IPS DF 6.9 (cell line): Measurements from ENCODE around the gene KRT13.
A peak's percentile ranks its signal among the peaks of the same experiment; 100 is the strongest.

Source experiments
- DNase-seq: peaks from one replicate; pipeline ENCODE4 v3.0.0-alpha.2; 2013; ENCODE audit warnings: low read depth, low spot score
- H3K27ac ChIP-seq: one replicate; pipeline ENCODE4 v1.5.1; 2013; ENCODE audit warnings: low read length, control low read depth
- H3K27me3 ChIP-seq: 2 replicates; pipeline ENCODE4 v1.6.1; 2013; ENCODE audit warnings: mild to moderate bottlenecking, low read length; ENCODE audit not compliant: control insufficient read depth, insufficient read depth
- H3K36me3 ChIP-seq: 2 replicates; pipeline ENCODE4 v1.6.1; 2013; ENCODE audit warnings: low read length; ENCODE audit not compliant: control insufficient read depth, insufficient read depth
- H3K4me1 ChIP-seq: 2 replicates; pipeline ENCODE4 v1.6.1; 2013; ENCODE audit warnings: low read length; ENCODE audit not compliant: control insufficient read depth, insufficient read depth
- H3K4me3 ChIP-seq: 2 replicates; pipeline ENCODE4 v1.5.1; 2013; ENCODE audit warnings: mild to moderate bottlenecking, low read length
- H3K9me3 ChIP-seq: 2 replicates; pipeline ENCODE4 v1.6.1; 2013; ENCODE audit warnings: low read length, inconsistent platforms; ENCODE audit not compliant: control insufficient read depth, insufficient read depth
- WGBS: extraction: QIAGEN DNeasy Blood & Tissue Kit; methylation state at CpG from one replicate; pipeline ENCODE4 v1.1.7; 2013; ENCODE audit warnings: mixed read lengths, missing lambda C conversion rate; ENCODE audit not compliant: insufficient read length, insufficient coverage; 5-methylcytosine and 5-hydroxymethylcytosine counted together

KRT13 gene

GRCh38 chr17:41529491-41529915 is 24.1 kb upstream of the KRT13 start:
- Histone ChIP-seq H3K27ac (no peak overlapping the region), H3K9me3 (no peaks in the 10 kb centered on the region), H3K4me1 (peaks cover 7% of the 10 kb centered on the region), H3K4me3 (no peak overlapping the region), H3K36me3 (peaks cover 6% of the 10 kb centered on the region), H3K27me3 (no peaks in the 10 kb centered on the region)
- no peak for DNase-seq
- WGBS, result no CpG with 5 or more reads among the region's 5 CpGs

- no peak overlapping the region for H3K27ac ChIP-seq
- H3K4me3 ChIP-seq, result no peak overlapping the region
- H3K9me3 ChIP-seq, result no peaks in the 10 kb centered on the region
- peaks cover 11% of the 10 kb centered on the region for H3K36me3 ChIP-seq
- no peak for DNase-seq
- no peaks in the 10 kb centered on the region for H3K27me3 ChIP-seq
- WGBS, result no CpG with 5 or more reads among the region's 10 CpGs
- H3K4me1 ChIP-seq, result peaks cover 7% of the 10 kb centered on the region
Measured at GRCh38 chr17:41528959-41529353, 23.5 kb upstream of the KRT13 start.

DNA sequence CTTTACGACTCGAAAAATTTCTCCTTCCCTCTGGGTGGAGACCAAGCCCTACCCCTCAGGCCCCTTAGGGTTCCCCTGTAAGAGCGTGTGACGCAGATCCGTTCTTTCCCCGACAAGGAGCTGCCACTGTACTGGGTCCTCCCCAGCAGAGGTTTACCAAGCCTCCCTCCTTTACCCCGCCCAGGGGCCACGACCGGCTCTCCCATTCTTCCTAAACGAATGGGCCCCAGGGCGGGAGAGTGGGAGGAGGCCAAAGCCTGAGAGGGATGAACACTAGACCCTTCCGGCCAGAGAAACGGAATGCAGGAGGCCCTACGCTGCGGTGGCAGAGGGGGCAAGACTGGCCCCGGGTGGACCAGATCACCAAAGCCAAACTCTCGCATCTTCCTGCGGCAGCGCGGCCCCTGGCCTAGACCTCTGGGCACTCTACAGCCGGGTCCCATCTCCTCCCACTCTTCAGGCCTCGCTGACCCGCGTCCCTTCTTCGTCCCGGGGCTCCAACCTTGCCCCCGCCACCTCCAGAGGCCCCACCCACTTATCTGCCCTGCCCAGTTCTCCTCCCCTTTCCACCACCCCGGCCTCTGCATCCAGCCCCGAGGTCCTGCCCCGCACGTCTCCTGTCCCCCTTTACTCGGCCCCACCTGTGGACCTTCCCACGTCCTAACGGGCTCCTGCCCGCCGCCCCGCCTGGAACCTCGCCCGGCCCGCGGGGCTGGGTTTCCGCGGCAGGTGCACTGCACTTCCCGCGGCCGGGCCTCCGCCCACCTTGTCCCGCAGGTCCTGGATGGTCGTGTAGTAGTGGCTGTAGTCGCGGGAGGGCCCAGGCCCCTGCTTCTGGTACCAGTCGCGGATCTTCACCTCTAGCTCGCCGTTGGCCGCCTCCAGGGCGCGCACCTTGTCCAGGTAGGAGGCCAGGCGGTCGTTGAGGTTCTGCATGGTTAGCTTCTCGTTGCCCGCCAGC is 21.9 kb upstream of the KRT13 start:
- WGBS, result no CpG with 5 or more reads among the region's 62 CpGs
- peaks cover 10% of the 10 kb centered on the region for H3K4me1 ChIP-seq
- peaks cover 15% of the 10 kb centered on the region for H3K36me3 ChIP-seq
- peak overlapping the region; percentile 63 for H3K4me3 ChIP-seq
- no peaks in the 10 kb centered on the region for H3K9me3 ChIP-seq
- no peak overlapping the region for H3K27ac ChIP-seq
- no peaks in the 10 kb centered on the region for H3K27me3 ChIP-seq
- no peak for DNase-seq

GRCh38 chr17:41524261-41524660 is 18.8 kb upstream of the KRT13 start:
- no peak overlapping the region for H3K27ac ChIP-seq
- no CpG with 5 or more reads among the region's 11 CpGs for WGBS
- no peak for DNase-seq
- H3K36me3 ChIP-seq, result peaks cover 15% of the 10 kb centered on the region
- H3K9me3 ChIP-seq, result no peaks in the 10 kb centered on the region
- no peaks in the 10 kb centered on the region for H3K27me3 ChIP-seq
- peaks cover 10% of the 10 kb centered on the region for H3K4me1 ChIP-seq
- no peak overlapping the region for H3K4me3 ChIP-seq

- Histone ChIP-seq H3K36me3 (peaks cover 15% of the 10 kb centered on the region), H3K9me3 (no peaks in the 10 kb centered on the region), H3K27ac (no peak overlapping the region), H3K27me3 (no peaks in the 10 kb centered on the region), H3K4me1 (peaks cover 5% of the 10 kb centered on the region), H3K4me3 (no peak overlapping the region)
- WGBS, result no CpG with 5 or more reads among the region's 19 CpGs
- DNase-seq, result no peak
Measured at GRCh38 chr17:41523787-41524186, 18.4 kb upstream of the KRT13 start.

DNA sequence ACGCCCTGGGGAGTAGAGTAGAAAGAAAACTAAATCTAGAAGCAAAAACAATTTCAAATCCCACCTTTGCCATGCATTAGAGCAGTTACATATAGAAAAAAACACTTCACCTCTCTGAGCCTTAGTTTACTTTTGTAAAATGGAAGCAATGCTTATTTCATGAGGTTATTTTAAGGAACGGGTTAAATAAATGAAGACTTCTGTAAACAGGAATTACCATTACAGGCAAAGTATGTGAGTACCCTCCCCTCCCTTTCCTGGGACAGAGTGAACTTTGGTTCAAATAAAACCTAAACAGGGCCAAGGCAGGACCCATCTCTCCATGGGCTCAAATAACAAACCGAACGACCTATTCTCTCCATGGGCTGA is 17.8 kb upstream of the KRT13 start:
- no peak for DNase-seq
- no peak overlapping the region for H3K27ac ChIP-seq
- H3K9me3 ChIP-seq, result no peaks in the 10 kb centered on the region
- WGBS, result no CpG with 5 or more reads among the region's 4 CpGs
- peaks cover 15% of the 10 kb centered on the region for H3K36me3 ChIP-seq
- H3K27me3 ChIP-seq, result no peaks in the 10 kb centered on the region
- peaks cover 5% of the 10 kb centered on the region for H3K4me1 ChIP-seq
- no peak overlapping the region for H3K4me3 ChIP-seq

GRCh38 chr17:41522301-41523224 is 17.2 kb upstream of the KRT13 start:
- peaks cover 5% of the 10 kb centered on the region for H3K4me1 ChIP-seq
- no peaks in the 10 kb centered on the region for H3K9me3 ChIP-seq
- H3K4me3 ChIP-seq, result no peak overlapping the region
- no peak overlapping the region for H3K27ac ChIP-seq
- no CpG with 5 or more reads among the region's 12 CpGs for WGBS
- no peaks in the 10 kb centered on the region for H3K27me3 ChIP-seq
- peaks cover 15% of the 10 kb centered on the region for H3K36me3 ChIP-seq
- no peak for DNase-seq

- Histone ChIP-seq H3K27ac (no peak overlapping the region), H3K4me1 (peaks cover 5% of the 10 kb centered on the region), H3K9me3 (no peaks in the 10 kb centered on the region), H3K27me3 (no peaks in the 10 kb centered on the region), H3K36me3 (peaks cover 15% of the 10 kb centered on the region), H3K4me3 (no peak overlapping the region)
- WGBS, result no CpG with 5 or more reads among the region's 6 CpGs
- DNase-seq, result no peak
Measured at GRCh38 chr17:41521574-41522261, 16.3 kb upstream of the KRT13 start.

DNA sequence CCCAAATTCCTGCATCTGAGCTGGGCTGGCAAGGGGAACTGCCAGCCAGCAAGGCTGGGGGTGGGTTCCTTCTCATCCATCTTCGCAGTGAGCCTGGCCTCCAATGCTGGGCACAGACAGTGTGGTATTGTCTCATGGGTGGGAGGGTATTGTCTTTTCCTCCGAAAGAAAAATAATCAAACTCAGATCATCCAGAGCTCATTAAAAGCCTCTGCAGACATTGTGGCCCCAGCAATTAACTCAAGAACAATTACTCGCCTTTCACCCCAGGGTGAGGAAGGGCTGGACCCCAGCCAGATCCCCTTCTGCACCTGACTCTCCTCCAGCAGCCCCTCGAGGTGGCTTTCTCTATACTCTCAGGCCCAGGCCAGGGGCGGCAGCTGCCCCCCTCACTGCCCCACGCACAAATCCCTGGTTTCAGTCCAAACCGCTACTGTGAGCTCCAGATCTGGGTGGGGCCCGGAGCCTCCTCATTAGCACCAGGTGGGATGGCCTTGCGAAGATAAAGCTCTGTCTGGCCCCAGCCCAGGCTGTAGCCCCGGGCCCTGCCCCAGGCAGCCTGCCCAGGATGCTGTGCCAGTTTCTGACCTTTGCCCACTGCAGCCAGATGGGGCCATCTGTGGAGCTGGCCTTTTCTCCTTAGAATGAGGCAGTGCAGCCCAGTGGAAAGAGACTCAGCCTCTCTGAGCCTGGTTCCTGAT is 15.6 kb upstream of the KRT13 start:
- WGBS, result no CpG with 5 or more reads among the region's 10 CpGs
- Histone ChIP-seq H3K36me3 (peaks cover 15% of the 10 kb centered on the region), H3K9me3 (no peaks in the 10 kb centered on the region), H3K4me1 (peaks cover 5% of the 10 kb centered on the region; the same call in 1 of the 2 replicates), H3K27me3 (no peaks in the 10 kb centered on the region), H3K4me3 (no peak overlapping the region), H3K27ac (no peak overlapping the region)
- no peak for DNase-seq
